ENCODE results near the gene SDCCAG8.

The SDCCAG8 gene

GRCh38 chr1:243443557-243443956, 187.7 kb downstream of the SDCCAG8 start:
- DNase-seq (ENCODE audit: extremely low read depth, low read depth), result no peak
- TF ChIP-seq CTCF (IDR thresholded peaks at IDR 0.05; ENCODE audit: low read depth, low read length), result no peak

GRCh38 chr1:243447347-243447746, 191.5 kb downstream of the SDCCAG8 start:
- TF ChIP-seq CTCF (IDR thresholded peaks at IDR 0.05; ENCODE audit: low read depth, low read length), result no peak
- DNase-seq (ENCODE audit: extremely low read depth, low read depth), result peak; percentile 28

GRCh38 chr1:243447844-243448243, 192.0 kb downstream of the SDCCAG8 start:
- no peak for TF ChIP-seq CTCF (IDR thresholded peaks at IDR 0.05; ENCODE audit: low read depth, low read length)
- no peak for DNase-seq (ENCODE audit: extremely low read depth, low read depth)

GRCh38 chr1:243449373-243449772, 193.5 kb downstream of the SDCCAG8 start:
- no peak for TF ChIP-seq CTCF (IDR thresholded peaks at IDR 0.05; ENCODE audit: low read depth, low read length)
- DNase-seq (ENCODE audit: extremely low read depth, low read depth), result no peak

- no peak for DNase-seq (ENCODE audit: extremely low read depth, low read depth)
- TF ChIP-seq CTCF (IDR thresholded peaks at IDR 0.05; ENCODE audit: low read depth, low read length), result no peak
Measured at GRCh38 chr1:243452092-243452491, 196.3 kb downstream of the SDCCAG8 start.

GRCh38 chr1:243454328-243454997, 198.6 kb downstream of the SDCCAG8 start:
- no peak for TF ChIP-seq CTCF (IDR thresholded peaks at IDR 0.05; ENCODE audit: low read depth, low read length)

GRCh38 chr1:243455760-243456651, 200.2 kb downstream of the SDCCAG8 start:
- TF ChIP-seq CTCF (IDR thresholded peaks at IDR 0.05; ENCODE audit: low read depth, low read length), result no peak
- DNase-seq (ENCODE audit: extremely low read depth, low read depth), result no peak

More at GRCh38 chr1:243454328-243454997, 198.6 kb downstream of the SDCCAG8 start:
- no peak for DNase-seq (ENCODE audit: extremely low read depth, low read depth)
